Activated CD4-positive, alpha-beta T cell treated with anti-CD3 and anti-CD28 coated beads, Interleukin-2, amount 50 U/mL, for 4 hours (primary cell): ENCODE results near the gene STEAP1B.

Source experiments
- DNase-seq, 2 experiments: peaks; one replicate each; pipeline ENCODE4 v3.0.0-alpha.2; 2020

Gene STEAP1B

DNA sequence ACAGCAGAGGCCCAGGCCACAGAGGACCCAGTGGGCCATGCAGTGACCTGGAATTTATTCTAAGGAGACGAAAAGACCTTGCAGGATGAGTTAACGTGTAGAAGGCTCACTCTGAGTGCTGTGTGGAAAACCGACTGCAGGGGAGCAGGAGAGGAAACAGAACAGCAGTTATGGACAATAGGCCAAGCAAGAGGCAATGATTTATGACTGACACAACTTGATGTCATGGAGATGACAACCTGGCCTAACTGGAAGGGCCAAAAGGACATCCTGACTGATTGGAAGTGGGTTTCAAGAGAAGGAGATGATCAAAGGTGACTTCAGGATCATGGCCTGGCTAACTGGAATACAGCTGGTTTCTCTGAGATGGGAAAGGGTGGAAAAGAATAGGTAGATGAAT lies 72.9 kb downstream of the STEAP1B start:
- DNase-seq: no peak

DNA sequence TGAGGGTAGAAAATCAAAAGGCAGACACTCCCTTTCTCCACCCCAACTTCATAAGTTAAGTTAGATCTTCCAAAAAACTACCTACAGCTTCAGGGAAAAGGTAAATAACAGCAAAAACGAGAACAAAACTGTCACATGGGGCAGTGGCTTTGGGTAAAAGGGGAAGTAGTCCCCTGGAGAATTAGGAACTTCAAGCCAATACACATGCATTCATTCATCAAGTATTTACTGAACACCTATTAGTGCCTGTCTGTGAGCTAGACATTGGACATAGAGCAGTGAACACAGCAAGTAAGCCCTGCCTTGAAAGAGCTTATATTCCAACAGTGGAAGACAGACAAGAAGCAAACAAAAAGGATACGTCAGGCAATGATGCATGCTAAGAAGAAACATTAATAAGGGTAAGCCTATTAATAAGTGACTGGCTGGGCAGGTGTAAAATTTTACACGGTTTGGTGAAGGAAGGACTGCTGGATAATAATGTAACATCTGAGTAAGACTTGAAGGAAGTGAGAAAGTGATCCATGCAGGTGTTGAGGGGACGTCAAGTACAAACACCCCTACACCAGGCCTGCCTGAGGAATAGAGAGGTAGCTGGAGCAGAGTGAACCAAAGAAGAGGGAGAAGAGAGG lies 73.4 kb downstream of the STEAP1B start:
- no peak for DNase-seq

- no peak for DNase-seq
Measured at GRCh38 chr7:22425361-22425760, 74.6 kb downstream of the STEAP1B start.

DNA sequence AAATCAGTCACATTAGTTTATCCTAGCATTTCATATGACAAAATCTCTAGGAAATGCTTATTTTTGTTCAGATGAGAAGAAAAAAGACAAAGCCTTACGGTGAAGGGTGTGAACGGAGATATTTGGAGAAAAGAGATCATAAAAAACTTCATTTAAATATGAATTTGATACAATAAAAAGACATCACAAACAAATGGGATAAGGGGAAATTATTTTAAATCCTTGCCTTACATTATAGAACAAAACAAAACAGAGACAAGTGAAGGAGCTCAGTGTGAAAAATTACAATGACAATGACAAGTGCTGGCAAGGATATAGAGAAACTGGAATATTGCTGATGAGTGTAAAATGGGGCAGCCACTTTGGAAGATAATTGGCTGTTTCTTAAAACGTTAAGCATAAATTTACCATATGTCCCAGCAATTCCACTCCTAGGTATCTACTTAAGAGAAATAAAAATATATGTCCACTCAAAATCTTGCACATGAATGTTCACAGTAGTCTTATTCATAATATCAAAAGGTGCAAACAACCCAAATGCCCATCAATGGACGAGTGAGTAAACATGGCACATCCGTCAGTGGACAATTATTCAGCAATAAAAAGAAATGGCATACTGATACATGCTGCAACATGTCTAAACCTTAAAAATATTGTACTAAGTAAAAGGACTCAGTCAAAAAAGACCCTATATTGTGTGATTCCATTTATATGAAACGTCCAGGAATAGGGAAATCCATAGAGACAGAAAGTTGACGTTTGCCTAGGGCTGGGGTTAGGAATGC lies 77.0 kb downstream of the STEAP1B start:
- no peak for DNase-seq

GRCh38 chr7:22420973-22421635 lies 78.9 kb downstream of the STEAP1B start:
- no peak for DNase-seq

- no peak for DNase-seq
Measured at GRCh38 chr7:22420008-22420407, 80.0 kb downstream of the STEAP1B start.

- no peak for DNase-seq
Measured at GRCh38 chr7:22419488-22419887, 80.5 kb downstream of the STEAP1B start.

DNA sequence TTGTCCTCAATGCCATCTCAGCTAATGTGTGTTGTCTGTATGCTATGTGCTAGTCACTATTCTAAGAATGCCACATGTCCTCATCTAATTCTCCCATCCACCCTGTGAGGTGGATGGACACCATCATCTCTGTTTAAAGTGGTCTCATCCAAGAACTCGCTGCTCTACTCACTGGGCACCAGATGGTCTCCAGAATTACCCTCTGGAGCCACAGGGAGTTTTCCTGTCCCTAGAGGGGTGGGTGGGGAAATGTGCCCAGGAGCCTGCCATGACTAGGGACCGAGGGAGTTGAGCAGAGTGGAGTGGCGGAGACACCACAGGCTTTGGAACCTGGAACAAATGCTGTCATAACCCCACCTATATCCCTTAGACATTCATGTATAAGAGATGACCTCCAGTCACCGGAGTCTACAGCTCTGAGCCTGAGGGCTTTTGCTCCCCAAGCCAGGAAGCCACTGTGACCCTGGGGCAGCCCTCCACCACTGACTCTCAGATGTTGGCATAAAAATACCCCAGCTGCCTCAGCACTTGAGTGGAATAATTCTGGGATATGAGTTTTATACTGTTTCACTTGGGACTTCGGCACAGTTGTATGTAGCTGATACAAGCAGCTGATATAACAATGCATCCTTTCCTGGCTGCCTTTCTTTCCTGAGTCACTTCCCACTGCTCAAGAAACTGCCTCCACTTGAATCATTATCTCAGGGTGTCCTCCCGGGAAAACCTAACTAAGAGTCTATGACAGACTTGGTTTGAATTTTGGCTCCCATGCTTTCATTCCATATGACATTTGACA lies 81.5 kb downstream of the STEAP1B start:
- DNase-seq: no peak

DNA sequence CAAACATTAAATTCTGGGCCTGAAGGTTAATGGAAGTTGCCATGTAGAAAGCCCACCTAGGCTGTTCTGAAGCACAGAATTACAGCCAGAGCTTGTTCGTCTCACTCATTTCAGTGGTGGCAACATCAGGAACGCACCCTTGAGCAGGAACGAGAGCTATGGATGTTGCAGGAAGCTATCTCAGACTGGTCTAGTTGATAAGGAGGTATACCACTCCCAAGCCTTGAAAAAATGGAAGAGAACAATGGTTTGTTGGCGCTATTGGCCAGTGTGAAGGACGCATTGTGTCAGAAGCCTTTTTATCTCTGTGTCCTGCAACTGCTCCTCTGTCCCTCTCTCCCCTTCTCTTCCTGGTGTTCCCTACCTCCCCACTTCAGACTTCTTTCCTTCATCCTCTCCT lies 82.1 kb downstream of the STEAP1B start:
- DNase-seq: no peak

- no peak for DNase-seq
Measured at GRCh38 chr7:22417349-22417748, 82.6 kb downstream of the STEAP1B start.

DNA sequence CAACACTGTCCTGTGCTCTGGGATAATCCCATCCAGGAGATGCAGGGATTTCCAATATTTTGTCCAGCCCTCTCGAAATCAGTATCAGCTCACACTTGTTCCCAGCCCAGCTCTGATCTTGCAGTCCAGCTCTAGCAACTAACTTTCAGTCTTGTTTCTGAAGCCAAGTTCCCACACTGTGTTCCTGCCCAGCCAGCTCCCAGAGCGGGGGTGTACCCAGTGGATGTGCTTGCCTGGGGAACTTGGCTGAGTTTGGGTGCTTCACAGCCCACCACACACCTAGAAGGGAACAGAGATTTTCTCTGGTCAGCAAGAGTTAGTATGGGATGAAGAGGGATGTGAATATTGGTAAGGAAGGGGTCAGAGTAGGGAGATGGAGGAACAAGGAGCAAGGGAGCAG lies 85.6 kb downstream of the STEAP1B start:
- no peak for DNase-seq

DNA sequence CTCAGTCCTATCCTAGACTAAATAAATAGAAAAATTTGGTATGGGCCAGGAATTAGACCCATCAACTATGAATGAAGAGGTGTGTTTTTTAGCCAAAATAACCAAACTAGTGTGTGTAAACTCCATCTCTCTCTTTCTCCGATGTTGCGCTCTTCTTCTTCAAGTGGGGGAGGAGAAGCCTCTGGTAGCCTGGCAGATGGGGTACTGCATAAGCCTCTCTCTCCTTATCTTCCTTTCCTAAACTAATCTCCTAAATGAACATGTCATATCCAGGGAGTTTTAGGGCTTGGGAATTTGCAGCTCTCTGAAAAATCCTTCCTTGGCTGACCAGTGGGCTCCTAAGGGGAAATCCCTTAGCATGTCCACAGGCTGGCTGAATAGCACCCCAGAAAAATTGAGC lies 86.8 kb downstream of the STEAP1B start:
- DNase-seq: no peak

- no peak for DNase-seq
Measured at GRCh38 chr7:22411977-22412693, 87.9 kb downstream of the STEAP1B start.

- DNase-seq: no peak
Measured at GRCh38 chr7:22406715-22407114, 93.3 kb downstream of the STEAP1B start.

GRCh38 chr7:22404421-22405023 lies 95.5 kb downstream of the STEAP1B start:
- no peak for DNase-seq

- no peak for DNase-seq
Measured at GRCh38 chr7:22403344-22403743, 96.6 kb downstream of the STEAP1B start.

DNA sequence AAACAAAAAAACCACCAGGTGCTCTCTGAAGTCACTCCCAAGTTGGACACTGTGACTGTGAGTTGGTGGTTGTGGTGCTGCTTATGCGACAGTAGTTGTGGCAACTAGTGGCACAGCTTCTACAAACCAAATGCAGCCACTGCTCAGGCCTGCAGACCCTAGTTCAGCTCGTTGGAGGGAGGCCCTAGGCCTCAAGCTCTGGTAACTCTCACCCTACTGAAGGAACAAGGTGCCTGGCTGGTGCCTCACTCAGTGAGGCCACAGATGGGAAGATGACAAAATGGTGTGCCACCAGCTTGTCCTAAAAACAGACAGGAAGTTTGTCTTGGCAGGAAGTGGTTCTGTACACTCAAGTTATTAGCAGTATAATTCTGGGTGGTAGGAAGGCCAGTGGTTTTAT lies 97.7 kb downstream of the STEAP1B start:
- DNase-seq: no peak

DNA sequence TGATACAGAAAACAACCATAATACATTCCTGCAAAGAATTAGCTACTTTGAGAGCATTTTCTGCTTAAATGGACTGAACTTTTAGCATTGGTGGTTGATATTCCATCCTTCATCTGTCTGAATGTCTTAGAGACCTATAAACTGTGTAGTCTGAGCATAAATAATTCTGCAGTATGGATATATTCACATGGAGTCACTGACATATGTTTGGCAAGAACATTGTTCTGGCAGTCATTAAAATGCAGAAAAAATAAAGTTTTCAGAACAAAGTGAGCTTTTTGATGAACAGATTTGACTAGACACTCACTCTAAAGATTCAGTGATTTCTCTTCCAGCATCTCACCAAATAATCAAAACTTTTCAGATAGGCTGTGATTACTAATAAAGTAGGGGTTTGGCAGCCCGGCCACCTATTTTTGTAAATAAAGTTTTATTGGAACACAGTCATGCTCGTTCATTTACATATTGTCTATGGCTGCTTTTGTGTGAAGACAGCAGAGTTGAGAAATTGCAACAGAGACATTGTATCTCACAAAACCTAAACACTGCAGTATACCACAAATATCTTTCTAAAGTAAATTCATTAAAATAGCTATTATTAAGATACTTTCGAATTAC lies 98.9 kb downstream of the STEAP1B start:
- no peak for DNase-seq

DNA sequence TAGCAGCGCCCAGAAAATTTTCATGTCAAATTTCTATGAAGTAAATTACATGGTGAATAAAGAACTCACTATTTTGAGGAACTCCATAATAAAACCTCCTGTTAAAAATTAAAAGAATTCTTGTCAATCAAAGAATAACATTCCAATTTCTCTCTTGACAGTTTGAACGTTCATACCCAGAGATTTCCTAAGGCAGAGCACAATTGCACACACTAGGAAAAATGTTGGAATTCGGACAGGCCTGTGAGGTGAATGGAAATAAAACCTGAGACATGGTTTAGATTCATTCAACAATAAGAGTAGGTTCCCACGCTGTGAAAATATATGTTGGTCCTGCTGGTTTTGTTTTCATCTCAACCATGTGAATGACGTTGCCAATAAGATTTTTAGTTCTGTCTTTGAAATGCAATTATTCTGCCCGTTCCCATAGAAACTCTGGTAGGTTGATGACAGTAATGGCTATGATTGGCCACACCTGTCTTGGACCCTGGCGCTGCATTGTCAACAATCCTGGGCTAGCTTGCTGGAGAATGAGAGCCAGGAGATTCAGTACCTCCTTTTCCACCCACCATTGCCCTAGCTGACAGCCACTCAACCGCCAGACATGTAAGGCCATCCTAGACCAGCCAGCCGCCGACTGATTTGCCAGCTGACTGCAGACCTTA lies 99.7 kb downstream of the STEAP1B start:
- no peak for DNase-seq

DNA sequence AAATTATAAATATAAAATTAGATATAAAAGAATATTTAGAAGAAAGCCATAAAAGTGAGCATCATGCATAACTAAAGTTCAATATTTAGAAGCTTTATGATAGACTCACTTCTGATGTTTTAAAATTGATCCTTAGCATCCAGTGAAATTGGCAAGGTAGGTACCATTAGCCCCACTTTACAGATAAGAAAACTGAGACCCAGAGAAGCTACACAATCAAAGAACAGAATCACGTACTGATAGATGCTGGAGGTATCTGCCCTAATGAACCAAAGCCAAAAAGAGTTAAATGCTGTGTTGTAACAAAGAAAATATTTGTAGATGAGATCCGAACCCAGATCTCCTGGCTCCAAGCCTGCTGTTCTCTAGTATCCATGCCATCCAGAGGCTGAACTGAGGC lies 100.4 kb downstream of the STEAP1B start:
- no peak for DNase-seq

GRCh38 chr7:22399091-22399490 lies 100.9 kb downstream of the STEAP1B start:
- DNase-seq: no peak
